ENCODE measurements around the gene RAMACL. TPM values are rescaled to one million over a fixed set of nuclear protein-coding genes. Genes with fewer than 3 reads are reported as not detected.

Gene RAMACL
- total RNA-seq, 1 donor from 2014 or later: 9.5 TPM

DNA sequence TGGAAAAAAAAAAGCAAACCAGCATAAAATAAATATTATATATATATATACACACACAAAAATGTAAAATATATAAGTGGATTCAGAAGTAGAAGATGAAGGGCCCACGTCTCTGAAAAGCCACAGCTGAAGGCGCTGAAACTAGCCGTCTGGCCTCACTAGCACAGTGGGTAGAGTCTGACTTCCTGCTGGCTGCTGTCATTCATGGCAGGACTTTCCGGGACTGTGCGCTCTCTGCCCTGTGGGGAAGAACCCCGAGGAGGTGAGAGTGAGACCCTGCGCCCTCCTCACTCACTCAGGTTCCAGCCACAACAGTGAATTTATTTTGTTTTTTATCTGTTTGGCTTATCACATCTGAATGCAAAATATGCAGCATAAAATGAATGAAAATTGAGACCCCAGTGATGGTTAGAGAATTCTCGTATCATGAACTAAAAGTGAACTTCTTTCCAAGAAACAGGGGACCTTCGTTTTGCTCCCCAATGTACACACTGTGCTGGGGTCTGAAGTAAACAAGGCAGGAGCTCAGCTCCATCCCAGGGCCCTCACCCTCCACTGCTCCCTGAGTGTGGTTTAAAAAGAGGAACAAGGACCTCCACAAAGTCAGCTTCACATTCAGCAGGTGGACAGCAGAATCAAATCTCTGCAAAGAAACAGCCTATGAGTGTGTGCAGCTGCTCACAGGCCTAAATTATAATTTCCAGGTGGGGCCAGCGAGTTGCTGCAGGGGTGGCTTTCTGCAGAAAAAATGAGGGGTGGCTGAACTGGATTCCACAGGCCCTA is 1.3 kb upstream of the RAMACL start:
- TF ChIP-seq CTCF (IDR thresholded peaks at IDR 0.05; ENCODE audit: partially characterized antibody, unreplicated experiment): no peak
- no peak for DNase-seq
- H3K4me3 Mint-ChIP-seq (ENCODE audit: unreplicated experiment): no peak overlapping the region
- no peaks in the 10 kb centered on the region for H3K9me3 Mint-ChIP-seq (ENCODE audit: unreplicated experiment)
- no peaks in the 10 kb centered on the region for H3K27me3 Mint-ChIP-seq (ENCODE audit: unreplicated experiment)
- H3K36me3 Mint-ChIP-seq (ENCODE audit: unreplicated experiment): no peaks in the 10 kb centered on the region
- no peak overlapping the region for H3K27ac Mint-ChIP-seq (ENCODE audit: unreplicated experiment)
- peaks cover 26% of the 10 kb centered on the region for H3K4me1 Mint-ChIP-seq (ENCODE audit: low read depth, unreplicated experiment)

DNA sequence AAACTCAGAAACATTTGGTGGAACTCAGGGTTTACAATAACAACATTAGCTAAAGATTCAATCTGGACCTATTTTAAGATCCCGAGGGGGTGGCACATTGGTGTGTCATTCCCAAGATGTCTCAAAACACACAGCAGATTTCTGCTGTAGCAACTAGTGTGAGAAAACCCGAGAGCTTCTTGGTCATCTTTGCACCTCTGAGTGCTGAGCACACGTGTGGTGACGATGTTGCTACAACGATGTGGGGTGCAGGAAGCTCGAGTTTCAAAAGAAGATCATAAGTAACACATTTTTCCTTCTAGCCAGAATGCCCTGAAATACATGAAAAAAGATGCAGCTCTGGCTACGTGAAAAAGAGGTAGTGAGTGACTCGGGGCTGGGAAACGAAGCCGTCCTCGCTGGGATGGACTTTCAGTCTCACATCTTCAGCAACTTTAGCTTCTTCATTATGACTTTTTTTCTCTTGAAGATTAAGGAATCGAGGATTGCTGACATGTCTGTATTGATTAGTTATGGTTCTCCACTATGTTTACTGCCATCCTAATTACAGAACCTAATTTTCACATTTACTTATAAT is 1.5 kb downstream of the RAMACL start:
- Mint-ChIP-seq H3K27me3 (ENCODE audit: unreplicated experiment) (no peaks in the 10 kb centered on the region), H3K36me3 (ENCODE audit: unreplicated experiment) (no peaks in the 10 kb centered on the region), H3K27ac (ENCODE audit: unreplicated experiment) (no peak overlapping the region), H3K4me1 (ENCODE audit: low read depth, unreplicated experiment) (peaks cover 22% of the 10 kb centered on the region), H3K9me3 (ENCODE audit: unreplicated experiment) (peaks cover 1% of the 10 kb centered on the region), H3K4me3 (ENCODE audit: unreplicated experiment) (no peak overlapping the region)
- no peak for TF ChIP-seq CTCF (IDR thresholded peaks at IDR 0.05; ENCODE audit: partially characterized antibody, unreplicated experiment)
- no peak for DNase-seq

- Mint-ChIP-seq H3K27me3 (ENCODE audit: unreplicated experiment) (no peaks in the 10 kb centered on the region), H3K36me3 (ENCODE audit: unreplicated experiment) (no peaks in the 10 kb centered on the region), H3K9me3 (ENCODE audit: unreplicated experiment) (peaks cover 1% of the 10 kb centered on the region), H3K27ac (ENCODE audit: unreplicated experiment) (no peak overlapping the region), H3K4me1 (ENCODE audit: low read depth, unreplicated experiment) (peaks cover 20% of the 10 kb centered on the region), H3K4me3 (ENCODE audit: unreplicated experiment) (no peak overlapping the region)
- DNase-seq: no peak
- no peak for TF ChIP-seq CTCF (IDR thresholded peaks at IDR 0.05; ENCODE audit: partially characterized antibody, unreplicated experiment)
These were observed 2.3 kb downstream of the RAMACL start for GRCh38 chr6:166584155-166584554.

DNA sequence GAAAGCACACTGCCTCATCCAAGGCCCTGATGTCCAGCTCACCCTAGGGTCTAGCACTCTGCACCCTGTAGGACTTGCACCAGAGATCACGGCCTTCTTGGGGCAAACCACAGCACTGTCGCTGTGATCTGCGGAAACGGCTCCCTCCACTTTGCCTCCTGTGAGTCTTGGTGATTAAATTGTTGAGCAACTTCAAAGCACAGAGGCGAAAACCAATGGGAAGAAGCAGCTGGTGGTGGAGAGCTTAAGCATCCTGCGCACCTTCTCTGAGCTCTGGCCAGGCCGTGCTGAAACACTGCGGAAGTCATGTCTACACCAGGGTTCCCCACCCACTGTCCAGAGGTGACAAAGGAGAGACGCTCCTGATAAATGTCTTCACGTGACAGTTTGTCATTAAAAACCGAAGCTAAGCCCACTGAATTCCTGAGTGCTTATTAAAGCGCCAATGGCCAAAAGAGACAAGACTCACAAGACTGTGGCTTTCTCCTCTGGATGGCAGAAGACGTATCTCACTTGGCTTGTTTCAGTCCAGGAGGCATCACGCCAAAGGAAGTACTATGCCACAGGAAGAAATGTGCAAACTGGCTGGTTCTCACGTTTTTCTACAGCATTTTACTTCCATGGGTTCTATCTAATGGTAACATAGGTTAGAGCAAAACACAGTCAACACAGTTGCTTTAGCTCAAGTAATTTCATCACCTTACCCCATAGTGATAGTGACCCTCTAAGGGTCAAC is 3.1 kb downstream of the RAMACL start:
- TF ChIP-seq CTCF (IDR thresholded peaks at IDR 0.05; ENCODE audit: partially characterized antibody, unreplicated experiment): no peak
- no peak overlapping the region for H3K4me3 Mint-ChIP-seq (ENCODE audit: unreplicated experiment)
- no peak overlapping the region for H3K27ac Mint-ChIP-seq (ENCODE audit: unreplicated experiment)
- H3K9me3 Mint-ChIP-seq (ENCODE audit: unreplicated experiment): peaks cover 1% of the 10 kb centered on the region
- peaks cover 14% of the 10 kb centered on the region for H3K4me1 Mint-ChIP-seq (ENCODE audit: low read depth, unreplicated experiment)
- no peaks in the 10 kb centered on the region for H3K27me3 Mint-ChIP-seq (ENCODE audit: unreplicated experiment)
- no peaks in the 10 kb centered on the region for H3K36me3 Mint-ChIP-seq (ENCODE audit: unreplicated experiment)
- no peak for DNase-seq
